GM19324 (cell line): Measurements from ENCODE around the gene ZNF135.

Source experiments
- ATAC-seq: cut with Tn5 transposase; IDR thresholded peaks from one replicate; pipeline ENCODE4 v1.9.1; 2021; ENCODE audit warnings: mild to moderate bottlenecking, moderate library complexity; ENCODE audit not compliant: unreplicated experiment, low FRiP score

Gene ZNF135

GRCh38 chr19:58059003-58059670 is at the start of gene ZNF135:
ZNF135 (plus strand) TSS chr19:58059282; CDS start chr19:58060003, 721 bp downstream.
- no peak for ATAC-seq

DNA sequence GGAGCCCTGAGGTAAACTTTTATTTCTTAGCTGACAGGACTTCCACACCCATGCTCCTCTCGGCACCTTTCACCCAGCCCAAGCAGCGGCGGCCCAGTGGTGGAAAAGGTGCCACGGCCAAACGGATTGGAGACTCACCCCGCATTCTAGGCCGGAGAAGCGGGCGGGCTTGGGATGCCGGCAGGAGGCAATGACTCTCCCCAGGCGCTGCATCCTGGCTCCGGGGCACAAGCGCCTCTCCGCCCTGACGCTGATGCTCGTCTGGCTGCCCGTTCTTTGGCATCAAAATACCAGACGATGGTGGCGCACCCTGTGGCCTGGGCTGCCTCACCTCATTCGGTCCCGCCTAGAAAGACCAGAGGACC is 49.8 kb upstream of the ZNF135 start:
- no peak for ATAC-seq

DNA sequence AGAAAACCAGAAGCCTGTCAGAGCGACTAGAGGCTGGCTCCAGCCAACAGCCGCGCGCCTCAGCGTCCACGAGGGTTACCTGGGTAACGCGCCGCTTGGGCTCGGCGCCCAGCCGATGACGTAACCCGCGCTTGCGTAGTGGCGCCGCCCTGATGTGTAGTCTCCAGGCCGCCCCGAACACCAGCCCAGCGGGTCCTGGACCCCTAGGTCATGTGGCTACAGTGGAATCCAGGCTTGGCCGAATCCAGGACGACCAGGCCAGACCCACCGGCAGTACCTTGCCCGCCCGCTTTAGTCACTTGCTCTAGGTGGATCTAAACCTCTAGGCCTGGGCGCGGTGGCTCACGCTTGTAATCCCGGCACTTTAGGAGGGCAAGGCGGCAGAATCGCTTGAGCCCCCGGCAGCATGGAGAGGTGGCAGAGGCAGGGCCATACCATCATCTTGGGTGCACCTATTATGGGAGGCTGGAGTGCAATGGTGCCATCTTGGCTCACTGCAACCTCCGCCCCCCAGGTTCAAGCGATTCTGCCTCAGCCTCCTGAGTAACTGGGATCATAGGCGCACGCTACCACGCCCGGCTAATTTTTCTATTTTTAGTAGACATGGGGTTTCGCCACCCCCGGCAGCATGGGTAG is 49.3 kb upstream of the ZNF135 start:
- ATAC-seq: no peak

GRCh38 chr19:58010507-58010906 is 48.6 kb upstream of the ZNF135 start:
- no peak for ATAC-seq

- ATAC-seq: no peak
These were observed 44.9 kb upstream of the ZNF135 start for GRCh38 chr19:58014141-58014540.

- ATAC-seq: no peak
These were observed 39.0 kb upstream of the ZNF135 start for GRCh38 chr19:58020129-58020528.

DNA sequence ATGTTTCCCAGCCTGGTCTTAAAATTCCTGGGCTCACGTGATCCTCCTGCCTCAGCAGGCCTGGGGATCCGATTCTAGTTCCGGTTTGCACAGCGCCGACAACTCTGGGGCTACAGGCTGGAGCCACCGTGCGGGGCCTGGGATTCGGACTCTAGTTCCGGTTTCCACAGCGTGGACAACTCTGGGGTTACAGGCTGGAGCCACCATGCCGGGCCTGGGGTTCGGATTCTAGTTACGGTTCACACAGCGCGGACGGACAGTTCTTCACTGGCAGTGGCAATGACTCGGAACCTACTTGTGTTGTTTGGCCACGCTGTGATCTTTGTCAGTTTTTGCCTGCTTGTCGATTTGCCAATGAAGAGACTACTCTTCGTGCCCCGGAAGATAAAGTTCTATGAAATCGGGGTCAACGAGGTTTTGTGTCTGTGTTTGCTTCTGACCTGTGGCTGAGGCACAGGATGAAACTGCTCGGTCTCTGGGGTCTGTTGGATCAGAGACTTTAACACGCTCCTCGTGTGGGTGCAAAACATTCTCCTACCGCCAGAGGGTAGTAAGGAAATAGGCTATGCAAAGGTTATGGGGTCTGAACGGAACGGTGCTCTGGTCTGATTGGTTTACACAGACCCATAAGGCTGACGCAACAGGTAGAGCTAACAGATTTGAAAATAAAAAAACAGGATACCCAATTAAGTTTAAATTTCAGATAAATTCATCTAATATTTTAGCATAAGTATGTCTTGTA is 37.4 kb upstream of the ZNF135 start:
- no peak for ATAC-seq

DNA sequence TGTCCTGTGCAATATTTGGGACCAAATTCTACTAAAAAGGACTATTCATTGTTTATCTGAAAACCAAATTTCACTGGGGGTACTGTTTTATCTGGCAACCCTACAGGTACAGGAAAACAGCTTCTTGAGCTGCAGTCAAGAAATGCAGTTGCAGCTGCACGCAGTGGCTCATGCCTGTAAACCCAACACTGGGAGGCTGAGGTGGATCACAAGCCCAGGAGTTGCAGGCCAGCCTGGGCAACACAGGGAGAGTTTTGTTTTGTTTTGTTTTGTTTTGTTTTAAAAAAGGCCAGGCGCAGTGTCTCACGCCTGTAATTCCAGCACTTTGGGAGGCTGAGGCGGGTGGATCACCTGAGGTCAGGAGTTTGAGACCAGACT is 36.8 kb upstream of the ZNF135 start:
- no peak for ATAC-seq

DNA sequence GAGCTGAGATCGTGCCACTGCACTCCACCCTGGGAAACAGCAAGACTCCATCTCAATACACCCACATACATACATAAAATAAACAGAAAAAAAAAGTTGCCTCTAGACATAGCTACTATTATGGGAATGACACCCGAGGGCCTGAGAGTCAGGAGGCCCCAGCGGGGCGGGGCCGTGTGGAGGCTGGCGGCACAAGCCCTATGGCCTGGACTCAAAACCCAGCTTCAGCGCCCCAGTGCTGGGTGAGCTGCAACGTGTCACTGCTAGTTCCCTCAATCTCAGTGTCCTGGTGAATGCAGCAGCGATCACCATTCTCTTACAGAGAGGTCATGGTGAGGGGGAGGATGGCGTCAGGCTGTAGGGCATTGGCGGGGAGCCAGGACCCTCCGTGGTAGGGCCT is 34.4 kb upstream of the ZNF135 start:
- ATAC-seq: no peak

- no peak for ATAC-seq
These were observed 25.2 kb upstream of the ZNF135 start, which contains the start of gene ZSCAN1 for GRCh38 chr19:58033741-58034476. ZSCAN1 (plus strand) TSS chr19:58034025; CDS start chr19:58037837, 3,812 bp downstream.

DNA sequence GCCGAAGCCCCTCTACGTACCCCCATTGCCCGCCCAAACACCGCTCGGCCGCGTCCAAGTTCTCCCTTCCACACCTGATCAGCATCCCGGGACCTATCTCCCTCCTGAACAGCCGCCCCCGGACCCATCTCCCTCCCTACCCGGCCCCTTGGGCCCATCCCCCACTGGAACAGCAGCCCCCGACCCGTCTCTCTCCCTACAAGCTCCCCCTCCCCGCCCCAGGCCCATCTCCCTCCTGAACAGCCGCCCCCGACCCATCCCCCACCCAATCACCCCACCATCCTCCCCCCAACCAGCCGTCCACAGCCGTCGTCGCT is 24.6 kb upstream of the ZNF135 start:
- no peak for ATAC-seq

GRCh38 chr19:58035863-58036262 is 23.2 kb upstream of the ZNF135 start:
- ATAC-seq: no peak

- ATAC-seq: no peak
These were observed 21.0 kb upstream of the ZNF135 start for GRCh38 chr19:58037927-58038687.

DNA sequence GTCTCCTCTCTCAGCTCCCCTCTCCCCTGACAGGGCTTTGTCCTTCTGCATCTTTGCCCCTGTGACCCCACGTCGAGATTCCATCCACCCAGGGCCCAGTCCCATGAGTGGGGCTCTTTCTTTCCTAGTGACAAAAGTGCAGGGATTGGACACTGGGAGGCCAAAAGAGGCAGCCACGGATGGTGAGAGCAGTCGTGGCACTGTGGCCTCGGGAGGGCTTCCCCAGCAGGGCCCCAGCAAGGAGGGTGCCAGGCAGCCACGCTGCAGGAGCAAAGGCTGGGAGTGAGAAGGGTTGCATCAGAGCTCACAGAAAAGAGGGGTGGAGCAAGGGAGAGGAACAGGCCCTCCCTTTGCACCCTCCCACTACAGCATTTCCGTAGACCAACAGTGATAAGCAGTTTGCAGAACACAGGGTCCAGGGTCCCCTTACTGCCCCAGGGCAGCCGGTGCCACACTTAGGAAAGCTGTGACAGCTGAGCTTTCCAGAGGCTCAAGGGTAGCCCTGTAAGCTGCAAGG is 20.3 kb upstream of the ZNF135 start:
- ATAC-seq: no peak

- ATAC-seq: no peak
These were observed 18.1 kb upstream of the ZNF135 start for GRCh38 chr19:58040751-58041525.

DNA sequence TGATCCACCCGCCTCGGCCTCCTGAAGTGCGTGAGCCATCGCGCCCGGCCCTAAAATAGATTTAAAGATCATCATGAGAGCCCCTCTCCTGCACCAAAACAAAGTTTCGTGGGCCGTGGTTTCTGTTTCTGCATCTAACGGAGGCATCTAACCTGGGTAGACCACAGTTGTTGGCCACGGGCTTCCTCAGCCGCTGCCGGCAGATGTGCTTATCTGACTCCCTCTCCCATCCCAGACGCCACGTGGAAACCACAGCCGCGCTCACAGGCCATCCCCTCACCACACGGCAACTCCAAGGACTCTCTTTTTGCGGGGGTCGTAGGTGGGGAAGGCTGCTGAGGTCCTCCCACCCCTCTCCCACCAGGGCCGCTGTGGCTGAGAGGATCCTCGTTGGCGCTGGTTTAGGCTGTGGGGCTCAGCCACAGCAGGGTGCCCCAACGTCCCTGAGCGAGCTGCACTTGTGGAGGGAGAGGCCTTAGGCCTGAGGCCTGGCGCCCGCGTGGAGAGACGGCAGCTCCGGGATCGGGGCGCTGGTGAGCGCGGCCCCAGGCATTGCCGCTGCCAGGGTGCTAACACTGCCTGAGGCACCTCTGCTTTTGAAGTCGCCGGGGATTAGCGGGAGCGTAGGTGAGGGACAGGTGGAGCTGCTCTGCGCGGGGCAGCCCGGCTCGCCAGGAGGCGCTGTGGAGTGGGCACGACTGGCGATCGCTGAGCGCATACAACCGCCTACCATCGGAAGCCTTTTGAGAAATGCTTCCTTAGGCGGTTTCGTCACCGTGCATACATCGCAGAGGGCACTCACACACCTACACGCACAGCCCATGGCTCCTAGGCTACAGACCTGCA is 16.4 kb upstream of the ZNF135 start:
- no peak for ATAC-seq

GRCh38 chr19:58044391-58044790 is 14.7 kb upstream of the ZNF135 start:
- ATAC-seq: no peak

DNA sequence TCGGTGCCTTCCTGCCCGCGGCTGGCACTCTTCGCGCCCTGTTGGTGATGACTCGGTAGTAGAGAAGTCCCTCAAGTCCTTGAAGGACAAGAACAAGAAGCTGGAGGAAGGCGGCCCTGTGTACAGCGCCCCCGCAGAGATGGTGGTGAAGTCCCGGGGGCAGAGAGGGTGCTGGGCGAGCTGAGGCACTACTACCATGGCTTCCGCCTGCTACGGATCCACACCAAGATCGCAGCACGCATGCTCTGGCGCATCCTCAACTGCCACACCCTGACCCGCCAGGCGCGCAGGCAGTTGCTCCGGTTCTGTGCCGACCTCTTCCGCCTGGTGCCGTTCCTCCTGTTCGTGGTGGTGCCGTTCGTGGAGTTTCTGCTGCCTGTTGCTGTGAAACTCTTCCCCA is 14.2 kb upstream of the ZNF135 start:
- ATAC-seq: no peak
